ENCODE measurements around the gene ACE2.
"Not testable (repeated sequence)": the region's sequence is repeated elsewhere in the genome, so short reads cannot be mapped to it uniquely, and the experiment has no call there.

GRCh38 chrX:15647510-15647909, 46.8 kb upstream of the ACE2 start:
- TF ChIP-seq ZNF274 (IDR thresholded peaks at IDR 0.05; ENCODE audit: low read depth, low read length); SUZ12 (IDR thresholded peaks at IDR 0.05; ENCODE audit: extremely low read depth, insufficient read depth, insufficient read length): not testable (repeated sequence)

All from NT2/D1 (cell line).